Activated B cell treated with CpG ODN at 0.5 μM for 24 hours (primary cell): ENCODE results near the gene ZNF512. TPM values are rescaled to one million over a fixed set of nuclear protein-coding genes. Genes with fewer than 3 reads are reported as not detected.
"Not testable (repeated sequence)": the region's sequence is repeated elsewhere in the genome, so short reads cannot be mapped to it uniquely, and the experiment has no call there.

ENCODE experiments used
- ATAC-seq: fragments of 200-7000 bp; cut with Tn5 transposase; one replicate; pipeline ENCODE4 v1.10.0; 2021; ENCODE audit warnings: low read depth, mild to moderate bottlenecking, moderate library complexity
- CTCF ChIA-PET: fragments of 350-600 bp; sonication (Branson Sonifier 250); formaldehyde crosslinking; loops from one replicate; lab custom pipeline; 2021; ENCODE audit warnings: antibody characterized with exemption; lab: Charles Lee
- POLR2A ChIA-PET: fragments of 350-600 bp; sonication (Branson Sonifier 250); formaldehyde crosslinking; loops from one replicate; lab custom pipeline; 2021; ENCODE audit warnings: antibody characterized with exemption; lab: Charles Lee
- DNase-seq: peaks from one replicate; pipeline ENCODE4 v3.0.0; 2022
- H3K27ac Mint-ChIP-seq: one replicate; pipeline ENCODE4 v1.8.0; 2020; ENCODE audit warnings: mixed read lengths
- H3K27me3 Mint-ChIP-seq: one replicate; pipeline ENCODE4 v1.8.0; 2021; ENCODE audit warnings: mixed read lengths
- H3K36me3 Mint-ChIP-seq: one replicate; pipeline ENCODE4 v1.8.0; 2021; ENCODE audit warnings: low read depth, mixed read lengths
- H3K4me1 Mint-ChIP-seq: one replicate; pipeline ENCODE4 v1.8.0; 2021; ENCODE audit warnings: mixed read lengths
- H3K4me3 Mint-ChIP-seq: one replicate; pipeline ENCODE4 v1.8.0; 2020; ENCODE audit warnings: mild to moderate bottlenecking, mixed read lengths
- H3K9me3 Mint-ChIP-seq: one replicate; pipeline ENCODE4 v1.8.0; 2020; ENCODE audit warnings: mixed read lengths
- CTCF ChIP-seq: fragments of 200-600 bp; IDR thresholded peaks from one replicate; pipeline ENCODE4 v1.8.0; 2022; ENCODE audit warnings: antibody characterized with exemption, mild to moderate bottlenecking
- intact Hi-C: fragments of 100-400 bp; cut with micrococcal nuclease; formaldehyde crosslinking; loops from one replicate; pipeline ENCODE4 v1.15.1; 2024
- total RNA-seq: library from RNA; stranded (reverse); gene quantifications from 2 replicates; pipeline ENCODE4 v1.2.3, GENCODE V29; 2022

The ZNF512 gene
- total RNA-seq, result 45.4 and 48.7 TPM in 2 replicates

- CTCF ChIA-PET, result no interaction called here
- H3K4me1 Mint-ChIP-seq, result peaks cover 48% of the 10 kb centered on the region
- peaks cover 4% of the 10 kb centered on the region for H3K27me3 Mint-ChIP-seq
Measured at GRCh38 chr2:27582695-27583389, at the start of gene ZNF512. TSS of gene ZNF512 (plus strand) at chr2:27583042. CDS start at chr2:27583113, 71 bp downstream.

DNA sequence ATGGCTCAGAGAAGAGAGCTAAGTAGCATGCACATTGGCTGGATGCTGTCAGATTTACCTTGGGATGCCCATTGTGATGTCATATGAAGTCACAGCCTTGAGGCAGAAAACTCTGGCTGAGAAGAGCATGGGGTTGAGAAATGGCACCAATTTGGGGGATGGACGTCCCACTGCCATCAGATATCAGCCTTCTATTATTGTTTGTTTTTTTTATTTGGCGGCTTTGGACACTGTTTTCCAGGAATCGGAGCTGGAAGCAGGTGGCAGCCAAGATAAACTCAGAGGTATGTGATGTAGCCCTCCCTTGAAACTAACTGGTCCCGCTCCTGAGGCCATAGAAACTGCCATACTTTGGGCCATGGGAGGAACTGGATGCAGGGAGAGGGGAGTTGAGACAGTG, 45.6 kb upstream of the ZNF512 start:
- ChIA-PET CTCF (no interaction called here), POLR2A (no interaction called here)
- Mint-ChIP-seq H3K27me3 (peaks cover 5% of the 10 kb centered on the region), H3K4me3 (no peak overlapping the region), H3K36me3 (no peaks in the 10 kb centered on the region), H3K4me1 (no peaks in the 10 kb centered on the region), H3K9me3 (no peaks in the 10 kb centered on the region), H3K27ac (no peak overlapping the region)
- no peak for TF ChIP-seq CTCF
- DNase-seq, result no peak
- ATAC-seq, result no peak
- intact Hi-C loops, result no loop called here

More at GRCh38 chr2:27582695-27583389, at the start of gene ZNF512:
- intact Hi-C loops, result loop anchor here (1.0 to 10.0 kb wide), 8 partner anchors 46 to 498 kb away; partner anchors contain the start of genes CAD, CCDC121, EIF2B4 and GPN1
- peak within 1 kb of the TSS; percentile 97 for H3K4me3 Mint-ChIP-seq
- POLR2A ChIA-PET, result interaction anchor here (0.6 to 1.5 kb wide), 15 partner anchors 9 to 1288 kb away, joined by 3 to 13 read pairs (median 5); partner anchors contain the start of genes BABAM2, CCDC121, GPN1 and OST4
- TF ChIP-seq CTCF, result no peak
- peaks cover 15% of the 10 kb centered on the region for H3K9me3 Mint-ChIP-seq
- DNase-seq, result peak; percentile 81
- peaks cover 27% of the 10 kb centered on the region for H3K36me3 Mint-ChIP-seq
- peak; percentile 95 for ATAC-seq
- H3K27ac Mint-ChIP-seq, result peak within 1 kb of the TSS; percentile 90

GRCh38 chr2:27538839-27539450, 43.9 kb upstream of the ZNF512 start:
- CTCF ChIA-PET, ATAC-seq, H3K4me1 Mint-ChIP-seq, H3K27me3 Mint-ChIP-seq, DNase-seq, H3K9me3 Mint-ChIP-seq, intact Hi-C loops, H3K27ac Mint-ChIP-seq, H3K4me3 Mint-ChIP-seq, H3K36me3 Mint-ChIP-seq: not testable (repeated sequence)
- POLR2A ChIA-PET, result interaction anchor here (0.7 kb wide), 1 partner anchor 8 kb away, joined by 3 read pairs; no protein-coding TSS in a partner anchor

GRCh38 chr2:27539649-27540048, 43.2 kb upstream of the ZNF512 start:
- H3K4me3 Mint-ChIP-seq, H3K36me3 Mint-ChIP-seq, H3K27me3 Mint-ChIP-seq, POLR2A ChIA-PET, H3K4me1 Mint-ChIP-seq, H3K27ac Mint-ChIP-seq, DNase-seq, ATAC-seq, CTCF ChIA-PET, intact Hi-C loops, H3K9me3 Mint-ChIP-seq: not testable (repeated sequence)

GRCh38 chr2:27544143-27544821, 38.6 kb upstream of the ZNF512 start:
- intact Hi-C loops, result no loop called here
- Mint-ChIP-seq H3K27ac (no peak overlapping the region), H3K9me3 (peaks cover 2% of the 10 kb centered on the region), H3K4me1 (no peaks in the 10 kb centered on the region), H3K36me3 (no peaks in the 10 kb centered on the region), H3K4me3 (no peak overlapping the region), H3K27me3 (no peaks in the 10 kb centered on the region)
- no peak for TF ChIP-seq CTCF
- CTCF ChIA-PET, result no interaction called here
- DNase-seq (no peak), ATAC-seq (no peak)
- POLR2A ChIA-PET, result no interaction called here
